NCI-H446 (cell line): ENCODE data around the gene TMEM232.
A peak's percentile ranks its signal among the peaks of the same experiment; 100 is the strongest.
"Not testable (repeated sequence)": the region's sequence is repeated elsewhere in the genome, so short reads cannot be mapped to it uniquely, and the experiment has no call there.

Experiments
- DNase-seq, 2 experiments: peaks; one replicate each; lab custom pipeline; 2025; lab: John Stamatoyannopoulos, UW

TMEM232 gene

DNA sequence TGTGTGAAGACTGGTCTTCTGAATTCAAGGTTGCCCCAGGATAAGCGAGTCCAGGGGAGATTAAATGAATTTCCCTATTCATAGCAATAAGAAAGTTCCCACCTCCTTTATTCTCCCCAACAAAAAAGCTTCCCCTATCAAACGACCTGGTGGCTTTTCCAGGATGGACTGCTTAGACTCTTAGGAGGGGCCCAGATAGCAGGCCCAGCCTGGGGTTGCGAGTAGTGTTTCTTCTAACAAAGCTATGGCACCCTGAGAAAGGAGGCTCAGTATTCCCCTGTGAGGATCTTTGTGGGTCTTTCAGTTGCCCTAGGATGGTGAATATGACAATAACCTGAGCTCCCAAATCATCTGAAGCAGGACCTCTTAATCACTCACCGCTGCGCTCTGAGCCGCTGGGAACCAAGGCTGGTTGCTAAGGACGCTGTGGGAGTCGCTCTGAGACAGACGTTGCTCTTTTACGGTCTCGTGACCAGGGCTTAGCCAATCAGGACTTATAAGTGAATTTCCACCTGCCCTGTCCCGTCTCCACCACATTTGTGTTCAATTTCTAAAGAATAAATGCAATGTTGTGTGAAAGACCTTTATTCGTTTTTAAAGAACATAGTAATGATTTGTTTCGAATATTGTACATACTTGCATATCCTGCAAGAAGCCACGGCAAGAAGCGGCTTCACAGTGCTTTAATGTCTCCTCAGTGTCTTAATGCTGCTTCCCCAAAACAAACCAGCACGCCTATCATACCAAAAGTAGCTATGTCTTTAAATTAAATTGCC lies at the start of gene TMEM232:
Gene TMEM232 (minus strand): TSS at position 423 of the 776 bp plus-strand sequence. CDS start 59,319 bp downstream, outside the sequence.
- peak; percentile 8 to 65 for DNase-seq

DNA sequence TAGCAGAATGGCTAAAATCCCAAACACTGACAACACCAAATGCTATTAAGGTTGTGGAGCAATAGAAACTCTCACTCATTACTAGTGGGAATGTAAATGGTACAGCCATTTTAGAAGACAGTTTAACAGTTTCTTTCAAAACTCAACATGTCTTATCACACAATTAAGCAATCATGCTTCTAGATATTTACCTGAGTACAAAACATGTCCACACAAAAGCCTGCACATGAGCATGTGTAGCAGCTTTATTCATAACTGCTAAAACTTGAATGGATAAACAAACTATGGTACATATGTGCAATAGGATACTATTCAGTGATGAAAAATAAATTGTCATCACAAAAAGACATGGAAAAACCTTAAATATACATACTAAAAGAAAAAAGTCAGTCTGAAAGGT lies 43.8 kb upstream of the TMEM232 start:
- DNase-seq = no peak

GRCh38 chr5:110769000-110769681 lies 42.7 kb upstream of the TMEM232 start:
- no peak for DNase-seq

DNA sequence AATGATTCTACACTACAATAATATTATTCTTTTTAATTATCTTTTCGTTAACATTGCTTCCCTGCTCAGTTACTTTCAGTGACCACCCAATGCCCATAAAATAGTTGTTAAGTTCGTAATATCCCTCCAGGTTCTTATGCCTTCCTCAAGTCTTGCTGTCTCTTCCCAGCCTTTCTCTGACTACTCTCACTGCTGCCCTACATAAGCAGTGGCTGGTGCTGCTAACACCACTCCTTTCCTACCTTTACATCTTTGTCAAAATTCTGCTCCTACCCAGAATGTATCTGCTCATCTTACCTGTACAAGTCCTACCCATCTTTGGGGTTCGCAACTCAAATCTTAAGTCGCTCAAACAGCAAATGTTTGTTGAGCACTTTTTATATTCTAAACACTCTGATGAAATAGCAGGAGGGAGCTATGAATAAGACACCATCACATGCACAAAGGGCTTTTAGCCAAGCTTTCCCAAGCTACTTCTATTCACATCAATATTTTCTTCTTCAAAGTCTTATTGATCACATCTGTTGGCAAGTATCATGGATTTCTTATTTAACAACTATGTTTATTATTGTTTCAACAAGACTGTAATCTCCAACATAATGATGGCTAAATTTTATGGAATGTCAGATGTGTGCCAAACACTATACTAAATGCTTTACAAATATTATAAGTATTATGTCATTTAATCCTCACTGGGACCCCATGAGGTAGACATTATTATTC lies 41.8 kb upstream of the TMEM232 start:
- DNase-seq = no peak

GRCh38 chr5:110760158-110760557 lies 33.7 kb upstream of the TMEM232 start:
- no peak for DNase-seq

- peak; percentile 24 to 52 for DNase-seq
Measured at GRCh38 chr5:110757118-110757729, 30.8 kb upstream of the TMEM232 start.

GRCh38 chr5:110754181-110754580 lies 27.7 kb upstream of the TMEM232 start:
- DNase-seq = no peak

GRCh38 chr5:110753600-110753999 lies 27.1 kb upstream of the TMEM232 start:
- DNase-seq = no peak

DNA sequence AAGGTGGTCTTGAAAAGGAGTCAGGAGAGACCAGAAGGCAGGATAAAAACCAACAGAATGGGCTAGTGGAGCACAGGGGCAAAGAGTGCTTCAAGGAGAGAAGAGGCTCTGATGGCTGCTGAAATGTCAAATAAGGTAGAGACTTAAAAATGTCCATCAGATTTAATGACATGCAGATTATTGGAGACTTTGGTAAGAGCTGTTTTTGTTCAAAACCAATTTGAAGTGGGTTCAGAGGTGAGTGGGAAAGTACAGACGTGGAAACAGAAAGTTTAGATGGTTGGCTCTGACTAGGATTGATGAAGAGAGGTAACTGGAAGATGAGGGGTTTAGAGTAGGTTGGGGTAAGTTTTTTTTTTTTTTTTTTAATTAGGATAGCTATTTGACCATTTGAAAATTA lies 26.5 kb upstream of the TMEM232 start:
- no peak for DNase-seq

DNA sequence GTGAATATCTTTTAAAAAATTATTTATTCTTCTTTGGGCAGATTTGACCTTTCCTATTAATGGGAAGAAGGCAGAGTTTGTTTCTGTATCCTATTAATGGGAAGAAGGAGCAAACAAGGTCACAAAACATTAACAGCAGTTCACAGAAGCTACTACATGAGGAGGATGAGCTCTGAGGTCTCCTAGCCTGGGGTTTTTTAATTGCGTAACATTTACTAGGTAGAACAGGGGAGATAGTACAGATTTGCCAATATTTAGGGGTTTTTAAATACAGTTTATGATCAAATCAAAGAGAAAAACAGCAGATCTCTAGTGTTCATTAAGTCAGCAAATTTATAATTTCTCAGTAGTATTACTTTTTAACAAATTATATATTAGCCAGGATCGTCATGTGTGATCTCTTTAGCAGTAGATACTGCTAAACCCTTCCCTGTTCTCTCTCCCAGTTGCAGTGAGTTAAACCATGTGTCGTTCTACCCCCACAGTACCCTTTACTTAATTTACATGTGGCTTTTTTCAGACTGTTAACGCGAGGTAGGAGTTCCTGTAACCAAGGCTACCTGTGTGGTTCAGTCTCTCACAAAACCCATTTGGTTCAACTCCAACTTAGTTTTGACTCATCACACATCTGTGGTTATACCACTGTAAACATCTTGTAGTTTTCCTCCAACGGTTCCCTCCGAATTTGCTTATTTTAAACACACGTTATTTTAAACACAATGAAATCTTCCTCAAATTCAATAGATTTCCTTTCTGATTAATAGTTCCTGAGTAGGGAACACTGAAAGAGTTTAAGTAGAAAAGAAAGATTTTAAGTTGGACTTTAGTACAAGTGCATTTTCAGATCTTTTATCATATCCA lies 25.7 kb upstream of the TMEM232 start:
- DNase-seq = no peak

- peak; percentile 56 to 90 for DNase-seq
Measured at GRCh38 chr5:110738812-110739651, 12.6 kb upstream of the TMEM232 start, which contains the start of gene SLC25A46. Gene SLC25A46, plus strand, starts transcription at chr5:110739007. Its CDS starts 113 bp downstream, at chr5:110739120.

- no peak for DNase-seq
Measured at GRCh38 chr5:110738503-110738811, 12.0 kb upstream of the TMEM232 start.

DNA sequence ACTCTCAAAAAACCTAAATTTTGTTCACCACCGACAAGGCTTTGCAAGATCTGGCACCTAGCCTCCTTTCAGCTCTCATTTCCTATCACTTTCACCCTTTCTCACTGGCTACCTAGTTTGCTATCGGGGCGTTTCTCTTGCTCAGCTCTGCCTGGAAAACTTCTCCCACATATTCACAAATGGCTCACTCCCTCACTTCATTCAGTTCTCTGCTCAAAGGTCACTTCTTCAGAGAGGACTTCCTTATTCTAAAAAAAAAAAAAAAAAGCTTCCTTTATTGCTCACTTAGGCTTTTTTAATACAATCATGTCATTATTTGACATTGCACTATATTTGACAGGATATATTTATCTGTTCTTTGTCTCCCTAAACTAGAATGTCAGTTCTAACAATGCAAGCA lies 10.3 kb upstream of the TMEM232 start:
- DNase-seq = no peak

- DNase-seq = no peak
Measured at GRCh38 chr5:110735556-110735955, 9.1 kb upstream of the TMEM232 start.

GRCh38 chr5:110734101-110734500 lies 7.6 kb upstream of the TMEM232 start:
- DNase-seq = no peak

DNA sequence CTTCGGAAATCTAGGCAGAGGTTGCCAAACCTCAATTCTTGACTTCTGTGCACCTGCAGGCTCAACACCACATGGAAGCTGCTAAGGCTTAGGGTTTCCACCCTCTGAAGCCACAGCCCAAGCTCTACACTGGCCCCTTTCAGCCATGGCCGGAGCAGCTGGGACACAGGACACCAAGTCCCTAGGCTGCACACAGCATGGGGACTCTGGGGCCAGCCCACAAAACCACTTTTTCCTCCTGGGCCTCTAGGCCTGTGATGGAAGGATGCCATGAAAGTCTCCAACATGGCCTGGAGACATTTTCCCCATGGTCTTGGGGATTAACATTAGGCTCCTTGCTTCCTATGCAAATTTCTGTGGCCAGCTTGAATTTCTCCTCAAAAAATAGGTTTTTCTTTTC lies 5.0 kb upstream of the TMEM232 start:
- DNase-seq = not testable (repeated sequence)

- DNase-seq = no peak
Measured at GRCh38 chr5:110727025-110727314, 499 bp upstream of the TMEM232 start.

DNA sequence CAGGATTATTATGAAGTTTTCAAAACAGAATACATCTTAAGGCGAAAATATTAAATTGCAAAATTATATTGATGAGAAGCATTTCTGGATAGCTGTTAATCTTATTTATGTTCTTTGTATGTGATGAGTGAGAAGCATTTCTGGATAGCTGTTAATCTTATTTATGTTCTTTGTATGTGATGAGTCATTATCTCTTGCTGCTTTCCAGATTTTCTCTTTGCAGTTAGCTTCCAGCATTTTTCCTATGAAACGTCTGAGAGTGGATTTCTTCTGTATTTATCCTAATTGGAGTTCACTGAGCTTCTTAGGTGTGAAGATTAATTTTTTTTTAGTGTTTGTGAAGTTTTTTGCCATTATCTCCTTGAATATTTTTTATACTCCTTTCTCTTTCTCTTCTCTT lies 8.2 kb downstream of the TMEM232 start:
- DNase-seq = no peak

- no peak for DNase-seq
Measured at GRCh38 chr5:110716247-110717245, 9.9 kb downstream of the TMEM232 start.
